ENCODE measurements around the gene SPEG.

SPEG gene

DNA sequence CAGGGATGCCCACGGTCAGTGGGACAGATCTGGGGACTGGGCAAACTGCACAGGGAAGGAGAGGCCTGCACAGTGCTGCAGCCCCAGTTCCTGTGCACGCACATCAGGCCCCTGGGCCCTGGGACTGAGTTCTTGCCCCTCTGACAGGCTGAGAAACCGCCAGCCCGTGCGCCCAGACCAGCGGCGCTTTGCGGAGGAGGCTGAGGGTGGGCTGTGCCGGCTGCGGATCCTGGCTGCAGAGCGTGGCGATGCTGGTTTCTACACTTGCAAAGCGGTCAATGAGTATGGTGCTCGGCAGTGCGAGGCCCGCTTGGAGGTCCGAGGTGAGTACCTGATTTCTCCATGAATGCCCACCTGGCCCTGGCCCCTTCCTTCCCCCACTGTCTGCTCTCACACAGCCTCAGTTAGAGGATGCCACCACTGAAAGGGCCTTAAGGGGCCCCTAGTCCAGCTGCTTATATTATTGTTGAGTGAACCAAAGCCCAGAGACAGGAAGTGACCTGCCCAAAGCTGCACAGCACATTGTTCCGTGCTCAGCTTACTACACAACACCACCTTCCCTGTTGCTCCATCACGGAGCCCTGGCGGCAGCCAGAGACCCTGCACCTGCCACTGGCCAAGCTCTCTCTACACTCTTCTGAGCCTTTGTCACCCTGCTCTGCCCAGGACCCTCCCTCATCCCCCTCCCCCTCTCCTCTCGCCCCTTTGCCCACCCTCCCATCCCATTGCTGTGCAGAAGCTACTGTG, 29.8 kb downstream of the SPEG start:
- no peak for DNase-seq

DNA sequence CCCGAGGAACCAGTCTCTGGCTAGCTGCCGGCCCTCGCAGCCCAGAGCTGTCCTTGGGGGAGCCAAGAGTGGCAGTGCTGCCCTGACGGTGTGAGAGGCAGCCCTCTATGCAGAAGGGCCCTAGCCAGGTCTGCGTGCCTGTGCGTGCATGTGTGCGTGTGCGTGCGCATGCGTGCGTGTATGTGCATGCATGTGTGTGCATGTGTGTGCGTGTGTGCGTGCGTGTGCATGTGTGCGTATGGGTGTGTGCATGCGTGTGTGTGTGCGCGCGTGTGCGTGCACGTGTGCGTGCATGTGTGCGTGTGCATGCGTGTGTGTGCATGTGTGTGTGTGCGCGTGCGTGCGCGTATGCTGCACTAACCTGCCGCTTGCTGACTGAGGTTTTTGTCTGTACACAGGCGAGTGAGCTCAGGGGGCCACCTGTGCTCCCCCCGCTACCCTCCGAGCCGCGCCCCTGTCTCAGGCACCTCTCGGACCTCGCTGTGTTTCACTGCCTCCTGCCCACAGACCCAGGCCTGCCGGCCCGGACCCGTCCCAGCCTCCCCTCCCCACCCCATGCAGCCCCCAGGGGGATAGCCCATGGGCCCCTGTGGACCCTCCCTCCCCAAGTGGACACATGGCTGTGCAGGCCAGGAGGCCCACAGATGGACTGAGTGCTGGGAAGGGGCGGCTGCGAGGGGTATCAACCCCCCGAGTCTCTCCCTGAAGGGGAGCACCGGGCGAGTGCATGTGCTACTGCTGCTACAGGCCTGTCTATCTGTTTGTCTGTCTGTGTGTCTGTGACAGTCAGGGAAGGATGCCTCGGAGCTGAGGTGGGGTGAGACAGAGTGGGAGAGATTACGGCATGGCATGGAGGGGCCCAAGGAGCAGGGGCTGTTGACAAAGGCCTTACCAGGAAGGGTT, 31.3 kb downstream of the SPEG start:
- DNase-seq: no peak

DNA sequence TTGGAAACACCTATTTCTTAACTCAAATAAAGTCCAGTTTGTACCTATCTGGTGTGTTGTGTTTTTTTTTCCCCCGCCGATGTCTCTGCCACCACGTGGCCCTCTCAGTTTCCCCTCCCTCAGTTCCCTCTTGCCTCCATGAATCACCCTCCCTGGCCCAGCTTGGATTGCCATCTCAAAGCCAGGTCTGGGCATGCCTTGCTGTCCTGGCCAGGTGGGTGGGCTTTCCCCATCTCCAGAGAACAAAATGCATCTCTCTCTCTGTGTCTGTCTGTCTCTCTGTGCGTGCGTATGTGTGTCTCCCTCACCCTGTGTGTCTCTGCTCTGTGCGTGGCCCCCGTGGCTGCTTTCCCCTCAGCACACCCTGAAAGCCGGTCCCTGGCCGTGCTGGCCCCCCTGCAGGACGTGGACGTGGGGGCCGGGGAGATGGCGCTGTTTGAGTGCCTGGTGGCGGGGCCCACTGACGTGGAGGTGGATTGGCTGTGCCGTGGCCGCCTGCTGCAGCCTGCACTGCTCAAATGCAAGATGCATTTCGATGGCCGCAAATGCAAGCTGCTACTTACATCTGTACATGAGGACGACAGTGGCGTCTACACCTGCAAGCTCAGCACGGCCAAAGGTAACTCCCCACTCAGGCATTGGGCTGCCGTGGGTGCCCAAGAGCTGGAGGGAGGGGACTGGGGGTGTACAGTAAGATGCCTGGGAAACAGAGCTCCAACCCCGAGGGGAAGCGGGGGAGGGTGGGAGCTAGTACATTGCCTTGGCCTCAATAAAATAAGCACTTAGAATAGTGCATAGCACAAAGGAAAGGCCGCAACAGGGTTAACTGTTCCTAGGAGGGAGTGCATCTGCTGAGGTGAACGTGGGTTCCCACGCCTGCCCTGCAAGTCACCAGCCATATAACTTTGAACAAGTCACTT, 32.4 kb downstream of the SPEG start:
- no peak for DNase-seq

DNA sequence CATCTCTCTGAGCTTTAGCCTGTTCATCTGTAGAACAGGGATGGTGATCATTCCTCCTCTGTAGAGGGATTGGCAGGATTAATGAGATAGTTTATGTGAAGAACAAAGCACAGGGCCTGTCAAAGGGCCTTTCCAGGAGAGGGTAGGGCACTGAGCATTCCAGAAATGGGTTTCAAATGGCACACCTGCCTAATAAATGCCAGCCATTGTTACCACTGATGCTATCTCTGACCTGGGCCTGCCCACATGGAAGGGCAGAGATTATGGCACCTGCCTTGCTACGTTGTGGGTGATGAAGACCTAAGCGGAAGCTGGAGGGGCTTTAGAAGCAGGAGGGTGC, 33.1 kb downstream of the SPEG start:
- DNase-seq: no peak

DNA sequence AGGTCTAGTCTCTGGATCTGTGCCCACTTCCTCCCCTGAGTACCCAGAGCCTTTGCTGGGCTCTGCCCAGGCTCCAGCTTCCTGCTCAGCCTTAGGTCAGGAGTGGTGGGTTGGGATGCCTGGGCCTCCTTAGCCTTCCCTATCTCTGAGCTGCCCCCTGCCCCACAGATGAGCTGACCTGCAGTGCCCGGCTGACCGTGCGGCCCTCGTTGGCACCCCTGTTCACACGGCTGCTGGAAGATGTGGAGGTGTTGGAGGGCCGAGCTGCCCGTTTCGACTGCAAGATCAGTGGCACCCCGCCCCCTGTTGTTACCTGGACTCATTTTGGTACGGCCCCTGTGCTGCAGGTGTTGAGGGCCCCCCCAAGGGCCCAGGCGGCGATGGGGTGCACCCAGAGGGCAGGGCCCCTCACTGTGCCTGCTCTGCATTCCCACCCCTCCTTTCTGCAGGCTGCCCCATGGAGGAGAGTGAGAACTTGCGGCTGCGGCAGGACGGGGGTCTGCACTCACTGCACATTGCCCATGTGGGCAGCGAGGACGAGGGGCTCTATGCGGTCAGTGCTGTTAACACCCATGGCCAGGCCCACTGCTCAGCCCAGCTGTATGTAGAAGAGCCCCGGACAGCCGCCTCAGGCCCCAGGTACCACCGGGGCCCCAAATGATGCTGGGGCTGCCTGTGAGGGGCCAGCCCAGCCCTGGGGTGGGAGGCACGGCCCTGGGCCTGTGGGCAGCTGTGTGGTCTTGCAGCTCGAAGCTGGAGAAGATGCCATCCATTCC, 34.0 kb downstream of the SPEG start:
- DNase-seq: no peak

DNA sequence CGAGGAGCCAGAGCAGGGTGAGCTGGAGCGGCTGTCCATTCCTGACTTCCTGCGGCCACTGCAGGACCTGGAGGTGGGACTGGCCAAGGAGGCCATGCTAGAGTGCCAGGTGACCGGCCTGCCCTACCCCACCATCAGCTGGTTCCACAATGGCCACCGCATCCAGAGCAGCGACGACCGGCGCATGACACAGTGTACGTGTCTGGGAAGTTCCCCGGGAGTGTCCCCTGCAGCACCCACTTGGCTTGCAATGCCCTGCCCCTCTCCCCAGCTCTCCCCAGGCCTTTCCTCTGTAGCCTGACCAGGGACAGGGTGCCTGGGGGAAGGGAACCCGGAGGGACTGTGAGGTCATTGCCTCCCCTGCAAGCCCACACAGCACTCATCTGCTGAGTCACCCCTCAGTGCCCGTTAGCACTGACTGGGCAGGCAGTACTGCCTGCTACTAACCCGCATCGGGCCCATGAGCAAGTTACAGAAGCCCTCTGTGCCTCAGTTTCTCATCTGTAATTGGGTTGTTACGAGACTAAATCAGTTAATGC, 34.6 kb downstream of the SPEG start:
- DNase-seq: no peak

DNA sequence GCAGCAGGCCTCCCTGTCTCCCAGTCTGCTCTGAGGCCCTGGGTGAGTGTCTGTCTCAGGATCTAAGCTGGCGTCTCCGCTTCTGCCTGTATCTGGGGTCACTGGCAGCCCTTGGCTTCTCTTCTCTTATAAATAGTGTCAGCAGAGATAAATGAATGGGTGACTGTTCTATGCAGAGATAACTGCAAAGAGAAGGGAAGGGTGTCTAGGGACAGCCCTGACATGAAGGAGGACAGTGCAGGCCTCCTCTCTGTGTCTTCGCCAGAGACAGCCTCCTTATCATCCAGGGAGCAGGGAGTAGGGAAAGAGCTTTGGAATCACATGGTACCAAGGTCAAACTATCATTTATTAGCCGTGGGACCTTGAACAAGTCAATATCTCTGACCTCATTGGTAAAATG, 35.8 kb downstream of the SPEG start:
- DNase-seq: no peak

DNA sequence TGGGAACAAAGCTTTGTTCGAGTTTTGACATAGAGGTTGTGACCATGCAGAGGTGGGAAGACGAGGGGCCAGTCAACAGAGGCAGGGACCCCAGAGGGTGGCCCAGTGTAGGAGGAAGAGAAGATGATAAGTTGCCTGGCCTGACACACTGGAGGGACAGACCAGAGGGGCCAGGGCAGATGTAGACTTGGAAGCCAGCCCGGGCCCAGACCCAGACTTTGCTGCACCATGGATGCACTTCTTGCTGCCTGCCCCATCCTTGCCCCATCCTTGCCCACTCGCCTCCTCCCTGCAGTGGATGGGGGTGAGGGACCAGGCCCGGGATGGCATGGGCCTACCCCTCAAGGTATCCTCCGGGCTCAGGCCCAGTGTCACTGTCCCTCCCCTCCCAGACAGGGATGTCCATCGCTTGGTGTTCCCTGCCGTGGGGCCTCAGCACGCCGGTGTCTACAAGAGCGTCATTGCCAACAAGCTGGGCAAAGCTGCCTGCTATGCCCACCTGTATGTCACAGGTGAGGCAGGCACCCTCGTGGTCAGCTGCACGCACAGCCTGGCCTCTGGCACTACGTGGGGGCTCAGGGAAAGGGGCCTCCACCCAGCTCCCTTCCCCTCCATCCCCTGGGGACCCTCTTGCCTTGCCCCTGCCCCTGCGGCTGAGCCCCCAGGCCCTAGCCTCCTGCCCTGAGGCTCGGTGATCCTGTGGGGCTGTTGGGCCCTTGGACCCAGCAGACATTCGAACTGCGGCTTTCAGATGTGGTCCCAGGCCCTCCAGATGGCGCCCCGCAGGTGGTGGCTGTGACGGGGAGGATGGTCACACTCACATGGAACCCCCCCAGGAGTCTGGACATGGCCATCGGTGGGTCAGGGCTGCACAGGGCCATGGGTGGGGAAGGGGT, 37.1 kb downstream of the SPEG start:
- no peak for DNase-seq

DNA sequence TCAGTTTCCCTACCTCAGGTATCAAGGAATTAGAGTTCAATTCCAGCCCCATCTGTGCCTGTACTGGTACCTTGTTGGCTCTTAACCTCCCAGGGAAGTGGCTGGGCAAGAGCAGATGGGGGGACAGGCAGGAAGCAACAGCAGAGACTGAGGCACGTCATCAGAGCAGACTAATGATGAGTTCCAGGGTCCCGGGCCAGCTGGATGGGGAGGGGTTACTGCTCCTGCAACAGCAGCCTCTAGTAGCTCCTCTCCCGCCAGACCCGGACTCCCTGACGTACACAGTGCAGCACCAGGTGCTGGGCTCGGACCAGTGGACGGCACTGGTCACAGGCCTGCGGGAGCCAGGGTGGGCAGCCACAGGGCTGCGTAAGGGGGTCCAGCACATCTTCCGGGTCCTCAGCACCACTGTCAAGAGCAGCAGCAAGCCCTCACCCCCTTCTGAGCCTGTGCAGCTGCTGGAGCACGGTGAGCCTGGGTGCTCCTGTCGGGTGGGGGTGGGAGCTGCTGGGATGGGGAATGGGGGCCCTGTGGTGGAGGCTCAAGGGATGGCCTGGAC, 38.1 kb downstream of the SPEG start:
- DNase-seq: peak; percentile 27

DNA sequence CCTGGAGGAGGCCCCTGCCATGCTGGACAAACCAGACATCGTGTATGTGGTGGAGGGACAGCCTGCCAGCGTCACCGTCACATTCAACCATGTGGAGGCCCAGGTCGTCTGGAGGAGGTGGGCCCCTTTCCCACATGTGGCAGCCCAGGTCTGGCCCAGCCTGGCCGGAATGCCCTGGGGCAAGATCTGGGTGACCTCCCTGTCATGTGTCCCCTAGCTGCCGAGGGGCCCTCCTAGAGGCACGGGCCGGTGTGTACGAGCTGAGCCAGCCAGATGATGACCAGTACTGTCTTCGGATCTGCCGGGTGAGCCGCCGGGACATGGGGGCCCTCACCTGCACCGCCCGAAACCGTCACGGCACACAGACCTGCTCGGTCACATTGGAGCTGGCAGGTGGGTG, 38.9 kb downstream of the SPEG start:
- DNase-seq: no peak

DNA sequence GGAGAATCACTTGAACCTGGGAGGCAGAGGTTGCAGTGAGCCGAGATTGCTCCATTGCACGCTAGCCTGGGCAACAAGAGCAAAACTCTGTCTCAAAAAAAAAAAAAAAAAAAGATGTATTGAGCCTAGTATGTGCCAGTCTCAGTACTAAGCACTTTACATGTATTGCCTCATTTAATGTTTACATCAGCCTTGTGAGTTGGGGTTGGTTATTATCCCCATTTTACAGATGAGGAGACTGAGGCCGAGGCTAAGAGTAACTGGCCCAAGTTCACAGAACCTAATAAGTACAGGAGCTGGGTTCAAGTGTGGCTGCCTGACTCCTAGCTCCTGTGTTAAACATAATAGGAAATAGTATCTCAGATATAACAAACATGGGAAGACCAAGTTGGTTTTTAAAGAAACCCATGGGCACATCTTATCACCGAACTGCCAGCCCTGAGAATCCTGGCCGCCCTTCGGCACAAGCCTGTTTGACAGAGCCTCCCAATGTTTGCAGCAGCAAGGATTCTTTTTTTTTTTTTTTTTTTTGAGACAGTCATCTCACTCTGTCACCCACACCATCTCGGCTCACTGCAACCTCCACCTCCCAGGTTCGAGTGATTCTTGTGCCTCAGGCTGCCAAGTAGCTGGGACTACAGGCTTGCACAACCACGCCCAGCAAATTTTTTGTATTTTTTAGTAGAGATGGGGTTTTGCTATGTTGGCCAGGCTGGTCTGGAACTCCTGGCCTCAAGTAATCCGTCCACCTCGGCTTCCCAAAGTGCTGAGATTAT, 39.8 kb downstream of the SPEG start:
- no peak for DNase-seq

DNA sequence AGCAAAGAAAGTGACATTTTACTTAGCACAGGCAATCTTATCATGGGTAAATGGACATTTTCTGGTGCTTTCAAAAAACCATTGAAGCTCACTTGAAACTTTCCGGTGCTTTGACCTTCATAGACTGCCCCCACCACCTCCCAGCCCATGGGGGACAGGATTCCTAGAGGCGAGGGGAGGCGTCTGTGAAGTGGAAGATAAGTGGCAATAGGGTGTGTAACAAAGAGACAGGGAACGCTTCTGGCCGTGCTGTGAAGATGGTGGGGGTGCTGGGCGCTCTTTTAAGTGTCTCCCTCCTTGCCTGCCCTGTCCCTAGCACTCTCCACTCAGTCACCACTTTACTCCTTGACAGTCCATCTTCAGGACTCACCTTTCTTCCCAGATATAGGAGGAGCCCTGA, 40.6 kb downstream of the SPEG start:
- no peak for DNase-seq

DNA sequence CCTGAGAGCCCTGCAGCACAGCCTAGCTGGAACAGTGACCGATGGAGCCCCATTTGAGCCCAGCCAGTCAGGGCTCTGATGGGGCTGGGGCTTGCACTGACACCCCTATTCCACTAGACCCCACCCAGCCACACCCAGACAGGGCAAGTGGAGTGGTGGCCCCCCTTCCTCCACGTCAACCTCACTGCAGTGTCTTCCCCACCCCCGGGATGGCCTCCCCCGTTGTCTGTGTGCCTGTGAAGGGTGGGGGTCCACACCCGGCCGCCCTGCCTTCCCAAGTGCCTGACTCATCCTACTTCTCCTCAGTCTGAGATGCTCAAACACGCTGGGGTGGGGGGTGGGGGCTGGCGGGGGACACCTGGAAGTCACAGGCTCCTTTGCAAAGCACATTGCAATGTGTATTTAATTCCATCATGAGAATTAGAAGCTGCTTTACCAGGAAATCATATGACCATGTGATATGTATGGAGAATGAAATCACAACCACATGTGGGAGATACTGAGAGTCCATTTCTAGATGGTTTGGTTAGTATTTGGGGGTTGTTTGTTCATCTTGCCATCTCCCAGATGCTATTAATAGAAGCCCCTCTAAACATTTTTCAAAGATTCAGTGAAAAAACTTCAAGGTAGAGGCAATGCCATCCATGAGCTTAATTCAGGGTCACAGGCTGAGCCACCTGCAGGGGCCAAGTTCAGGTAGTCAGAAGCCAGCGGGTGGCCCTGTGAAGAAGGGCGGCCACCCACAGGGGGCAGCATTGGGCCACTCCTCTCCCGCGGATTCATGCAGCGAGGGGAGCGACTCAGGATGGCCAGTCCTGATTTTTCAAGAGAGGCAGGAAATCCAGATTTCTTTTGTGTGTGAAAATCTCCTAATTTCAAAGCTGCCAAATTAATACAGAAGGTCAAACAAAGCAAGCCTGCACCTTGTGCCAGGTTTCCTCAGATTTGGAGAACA, 41.3 kb downstream of the SPEG start:
- DNase-seq: peak; percentile 59

DNA sequence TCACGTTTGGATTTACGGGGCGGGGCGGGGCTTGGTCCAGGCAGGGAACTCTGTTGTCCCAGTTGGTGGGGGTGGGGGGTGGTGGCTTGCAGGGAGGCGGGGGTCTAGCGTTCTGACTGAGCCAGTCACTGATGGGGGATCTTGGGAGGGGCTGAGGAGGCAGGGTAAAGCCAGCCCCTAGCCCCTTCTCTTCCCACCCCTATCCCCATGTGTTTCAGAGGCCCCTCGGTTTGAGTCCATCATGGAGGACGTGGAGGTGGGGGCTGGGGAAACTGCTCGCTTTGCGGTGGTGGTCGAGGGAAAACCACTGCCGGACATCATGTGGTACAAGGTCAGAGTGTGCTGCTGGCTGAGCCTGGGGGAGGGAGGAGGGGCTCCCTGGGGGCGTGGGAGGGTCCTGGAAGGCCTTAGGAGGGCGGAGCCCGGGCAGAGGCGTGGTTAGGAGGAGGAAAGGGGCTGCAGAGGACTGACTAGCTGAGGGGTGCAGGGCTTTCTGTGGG, 42.1 kb downstream of the SPEG start:
- DNase-seq: peak; percentile 50

DNA sequence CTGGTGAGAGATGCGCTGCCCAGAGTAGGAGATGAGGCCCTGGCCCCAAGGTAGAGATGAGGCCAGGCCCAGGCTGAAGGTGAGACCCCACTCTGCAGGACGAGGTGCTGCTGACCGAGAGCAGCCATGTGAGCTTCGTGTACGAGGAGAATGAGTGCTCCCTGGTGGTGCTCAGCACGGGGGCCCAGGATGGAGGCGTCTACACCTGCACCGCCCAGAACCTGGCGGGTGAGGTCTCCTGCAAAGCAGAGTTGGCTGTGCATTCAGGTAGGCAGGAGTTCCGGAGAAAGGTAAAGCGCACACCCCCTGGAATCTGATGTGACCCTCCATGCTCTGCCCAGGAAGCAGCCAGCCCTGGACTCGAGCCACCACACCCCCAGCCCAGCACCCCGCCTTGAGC, 42.5 kb downstream of the SPEG start:
- DNase-seq: no peak

DNA sequence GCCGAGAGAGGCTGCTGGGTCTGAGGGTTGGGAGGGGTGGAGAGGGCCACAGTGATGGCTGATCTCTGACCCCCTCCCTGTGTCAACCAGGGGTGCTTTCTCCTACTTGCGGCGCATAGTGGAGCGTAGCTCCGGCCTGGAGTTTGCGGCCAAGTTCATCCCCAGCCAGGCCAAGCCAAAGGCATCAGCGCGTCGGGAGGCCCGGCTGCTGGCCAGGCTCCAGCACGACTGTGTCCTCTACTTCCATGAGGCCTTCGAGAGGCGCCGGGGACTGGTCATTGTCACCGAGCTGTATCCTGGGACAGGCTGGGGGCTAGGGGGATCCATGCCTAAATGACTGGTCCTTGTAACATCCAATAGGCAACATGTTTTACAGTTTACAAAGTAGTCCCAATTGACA, 43.2 kb downstream of the SPEG start:
- no peak for DNase-seq

DNA sequence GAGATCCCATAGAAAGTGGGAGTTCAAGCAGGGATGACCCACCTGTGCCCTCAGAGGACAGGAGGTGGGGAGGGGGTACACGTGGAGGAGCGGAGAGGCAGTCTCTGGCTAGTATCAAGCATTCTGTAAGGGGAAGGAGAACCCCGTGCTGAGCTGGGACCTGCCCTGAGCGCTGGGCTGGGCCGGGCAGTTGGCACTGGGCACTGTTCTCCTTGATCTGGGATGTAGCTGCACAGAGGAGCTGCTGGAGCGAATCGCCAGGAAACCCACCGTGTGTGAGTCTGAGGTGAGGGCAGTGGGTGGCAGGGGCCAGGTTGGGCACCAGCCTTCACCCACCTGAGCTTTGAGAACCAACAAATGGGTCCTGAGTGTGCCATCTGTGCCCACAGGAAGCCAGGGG, 44.3 kb downstream of the SPEG start:
- DNase-seq: no peak

DNA sequence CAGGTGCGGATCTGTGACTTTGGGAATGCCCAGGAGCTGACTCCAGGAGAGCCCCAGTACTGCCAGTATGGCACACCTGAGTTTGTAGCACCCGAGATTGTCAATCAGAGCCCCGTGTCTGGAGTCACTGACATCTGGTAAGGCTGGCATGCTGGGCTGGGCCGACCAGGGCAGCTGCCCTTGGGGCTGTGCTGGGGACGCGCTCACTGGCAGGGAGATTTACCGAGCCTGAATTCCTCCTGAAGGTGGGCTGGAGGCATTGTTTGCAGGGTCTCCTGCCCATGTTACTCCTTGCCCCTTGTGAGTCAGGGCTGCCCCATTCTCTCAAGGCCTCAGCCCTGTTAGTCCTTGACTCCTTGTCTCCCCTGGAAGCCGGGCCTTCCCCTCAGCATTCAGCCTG, 45.4 kb downstream of the SPEG start:
- no peak for DNase-seq
